Mesenteric fat pad (tissue), 1 donor: Measurements from ENCODE around the gene WDR20. TPM values are rescaled to one million over a fixed set of nuclear protein-coding genes. Genes with fewer than 3 reads are reported as not detected.
"Not testable (repeated sequence)": the region's sequence is repeated elsewhere in the genome, so short reads cannot be mapped to it uniquely, and the experiment has no call there.

Source experiments
- DNase-seq: peaks from one replicate; pipeline ENCODE4 v3.0.0-alpha.2; 2020; ENCODE audit warnings: low spot score
- total RNA-seq: library from RNA; stranded (reverse); fragmentation: NEBNext Ultra II Directional; extraction: Animal tissue kit (Norgen Biotek cat#: 25700); gene quantifications from one replicate; pipeline ENCODE4 v1.2.1, GENCODE V29; 2021
- donor health status: DM: yes; HTN: yes; CAD: no.

The WDR20 gene
- total RNA-seq, 1 donor from 2014 or later: 34.1 TPM

DNA sequence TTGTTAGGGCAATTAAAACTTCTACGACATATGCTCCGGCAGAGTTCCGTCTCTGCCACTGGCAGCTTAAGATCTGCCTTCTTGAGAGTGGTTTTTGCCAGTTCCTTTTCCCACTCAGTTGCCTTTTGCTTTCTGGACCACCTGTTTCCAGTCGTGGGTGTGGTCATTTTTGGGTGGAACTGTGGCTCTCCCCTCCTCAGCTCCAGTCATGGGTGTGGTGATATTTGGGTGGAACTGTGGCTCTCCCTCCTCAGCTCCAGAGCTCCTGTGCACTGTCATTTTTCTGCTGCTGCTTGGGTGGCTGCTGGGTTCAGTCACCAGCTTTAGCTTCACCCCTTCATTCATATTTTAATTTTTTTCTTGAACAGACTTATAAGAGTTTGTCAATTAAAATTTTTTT lies 25.3 kb downstream of the WDR20 start:
- no peak for DNase-seq

DNA sequence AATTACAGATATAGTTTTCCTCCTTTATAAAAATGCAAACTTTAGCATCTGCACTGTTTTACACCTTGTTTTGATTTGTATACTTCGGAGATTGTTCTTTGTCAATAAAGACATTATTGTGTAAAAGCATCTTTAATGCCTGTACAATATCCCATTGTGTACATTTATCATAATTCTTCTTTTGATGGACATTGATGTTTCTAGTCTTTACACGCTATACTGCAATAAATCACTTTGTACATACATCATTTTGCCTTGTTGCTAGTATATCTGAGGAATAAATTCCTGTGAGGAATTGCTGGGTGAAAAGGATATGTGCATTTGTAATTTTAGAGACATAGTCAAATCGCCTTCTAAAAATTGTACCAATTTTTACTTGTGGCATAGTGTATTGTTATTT lies 30.4 kb downstream of the WDR20 start:
- DNase-seq: no peak

GRCh38 chr14:102171173-102172020 lies 31.7 kb downstream of the WDR20 start:
- no peak for DNase-seq

DNA sequence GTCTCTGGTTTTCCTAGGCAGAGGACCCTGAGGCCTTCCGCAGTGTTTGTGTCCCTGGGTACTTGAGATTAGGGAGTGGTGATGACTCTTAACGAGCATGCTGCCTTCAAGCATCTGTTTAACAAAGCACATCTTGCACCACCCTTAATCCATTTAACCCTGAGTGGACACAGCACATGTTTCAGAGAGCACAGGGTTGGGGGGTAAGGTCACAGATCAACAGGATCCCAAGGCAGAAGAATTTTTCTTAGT lies 32.2 kb downstream of the WDR20 start:
- DNase-seq: not testable (repeated sequence)

- DNase-seq: not testable (repeated sequence)
Measured at GRCh38 chr14:102172721-102173120, 33.0 kb downstream of the WDR20 start.

- DNase-seq: no peak
Measured at GRCh38 chr14:102177161-102177560, 37.5 kb downstream of the WDR20 start.

GRCh38 chr14:102178806-102179205 lies 39.1 kb downstream of the WDR20 start:
- no peak for DNase-seq

DNA sequence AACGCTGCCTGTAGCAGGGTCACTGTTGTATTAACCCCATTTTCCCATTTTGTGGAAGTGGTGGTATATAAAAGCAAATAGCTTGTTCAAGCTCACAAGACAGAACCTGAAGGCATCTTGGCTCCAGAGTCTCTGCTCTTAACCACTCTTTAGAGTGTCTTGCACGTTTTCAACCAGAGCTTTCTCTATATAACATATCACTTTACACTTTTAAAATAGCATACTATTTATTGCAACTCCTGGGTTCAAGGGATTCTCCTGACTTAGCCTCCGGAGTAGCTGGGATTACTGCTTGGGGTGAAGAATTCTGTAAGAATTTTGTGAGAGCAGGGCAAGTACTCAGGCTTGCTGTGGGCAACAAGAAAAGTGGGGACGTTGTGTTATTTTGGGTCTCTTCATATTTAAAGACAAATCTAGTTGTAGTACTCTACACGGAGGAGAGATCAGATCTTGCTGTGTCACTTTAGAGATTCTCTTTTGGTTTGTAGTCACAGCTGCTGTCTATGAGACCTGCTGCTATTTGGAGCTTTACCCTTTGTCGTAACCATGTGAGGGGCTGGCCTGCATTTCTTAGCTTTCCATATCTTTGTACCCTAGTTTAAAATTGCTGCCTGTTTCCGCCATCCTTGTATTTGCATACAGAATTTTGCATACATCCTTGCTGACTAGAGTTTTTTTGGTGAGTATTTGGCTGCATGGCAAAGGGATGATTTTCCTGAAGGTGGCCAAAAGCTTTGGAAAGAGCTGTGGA lies 40.7 kb downstream of the WDR20 start:
- no peak for DNase-seq

GRCh38 chr14:102181187-102181586 lies 41.5 kb downstream of the WDR20 start:
- DNase-seq: no peak

DNA sequence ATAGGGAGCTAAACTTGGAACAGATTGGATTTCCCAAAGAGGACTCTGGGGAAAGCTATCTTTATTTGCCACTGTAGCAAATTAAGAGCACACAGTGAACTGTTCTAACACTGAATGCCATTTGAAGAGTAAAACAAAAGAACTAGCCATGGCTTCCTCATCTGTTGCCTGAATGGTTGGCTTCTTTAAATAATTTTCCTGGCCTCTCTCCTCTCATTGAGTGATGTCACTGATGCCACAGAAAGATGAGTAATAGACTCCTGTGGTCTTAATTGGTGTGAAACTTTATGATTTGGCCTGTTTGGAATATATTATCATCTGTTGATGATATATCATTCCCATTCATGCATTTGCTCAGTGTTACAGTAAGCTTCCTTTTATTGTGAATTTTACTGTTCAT lies 42.5 kb downstream of the WDR20 start:
- no peak for DNase-seq

- DNase-seq: no peak
Measured at GRCh38 chr14:102182936-102183619, 43.4 kb downstream of the WDR20 start.

DNA sequence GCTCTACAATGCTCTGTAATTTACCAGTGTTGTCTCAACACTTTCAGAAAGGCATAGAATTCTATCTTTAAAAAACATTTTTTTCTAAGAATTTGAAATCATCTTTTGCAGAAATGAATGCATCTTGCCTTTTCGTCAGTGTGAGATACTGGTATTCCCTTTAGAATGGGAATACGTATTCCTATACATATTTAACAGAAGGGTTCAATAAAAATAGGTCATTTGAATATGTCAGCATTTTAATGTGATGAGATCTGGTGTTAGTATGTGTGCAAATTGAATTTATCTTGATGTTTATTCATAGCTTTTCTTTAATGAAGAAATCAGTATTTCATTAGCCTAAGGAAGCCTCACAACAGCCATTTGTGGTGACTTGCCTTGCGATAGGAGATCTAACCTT lies 44.2 kb downstream of the WDR20 start:
- no peak for DNase-seq

GRCh38 chr14:102184316-102185035 lies 44.8 kb downstream of the WDR20 start:
- no peak for DNase-seq

DNA sequence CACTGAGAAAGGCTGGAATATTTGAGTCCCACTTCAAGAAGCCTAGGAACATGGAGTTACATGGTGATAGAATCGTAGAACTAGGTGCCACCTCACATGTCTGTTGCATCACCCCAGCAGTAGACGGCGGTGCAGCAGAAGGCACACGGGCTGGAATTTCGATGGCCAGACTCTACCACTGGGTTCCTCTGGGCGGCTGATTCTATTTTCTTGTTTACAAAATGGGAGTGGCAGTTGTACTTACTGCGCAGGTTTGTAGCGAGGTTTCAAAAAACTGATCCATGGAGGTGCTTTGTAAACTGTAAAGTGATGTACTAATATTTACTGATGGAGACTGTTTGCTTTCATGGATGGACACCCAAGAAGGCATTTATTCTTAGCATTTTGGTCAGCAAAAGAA lies 45.7 kb downstream of the WDR20 start:
- DNase-seq: no peak

DNA sequence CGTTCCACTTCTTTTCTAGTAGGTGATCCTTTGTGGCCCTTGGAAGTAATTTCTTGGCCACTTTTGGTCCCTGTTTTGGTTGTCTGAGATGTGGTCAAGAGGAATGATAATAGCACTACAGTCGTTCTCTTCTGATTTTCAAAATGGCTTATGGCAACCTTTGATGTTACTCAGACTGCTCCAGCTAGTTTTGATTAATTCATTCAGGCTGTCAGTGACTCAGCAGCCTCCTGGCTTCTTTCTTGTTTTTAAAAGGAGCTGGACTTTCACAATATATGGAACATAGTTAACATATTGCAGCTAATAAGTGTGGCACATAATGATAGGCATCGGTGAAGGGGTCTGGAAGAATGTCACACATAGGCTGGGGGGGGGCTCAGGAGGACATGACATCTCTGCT lies 47.3 kb downstream of the WDR20 start:
- DNase-seq: no peak

GRCh38 chr14:102187568-102188001 lies 47.9 kb downstream of the WDR20 start:
- DNase-seq: no peak

DNA sequence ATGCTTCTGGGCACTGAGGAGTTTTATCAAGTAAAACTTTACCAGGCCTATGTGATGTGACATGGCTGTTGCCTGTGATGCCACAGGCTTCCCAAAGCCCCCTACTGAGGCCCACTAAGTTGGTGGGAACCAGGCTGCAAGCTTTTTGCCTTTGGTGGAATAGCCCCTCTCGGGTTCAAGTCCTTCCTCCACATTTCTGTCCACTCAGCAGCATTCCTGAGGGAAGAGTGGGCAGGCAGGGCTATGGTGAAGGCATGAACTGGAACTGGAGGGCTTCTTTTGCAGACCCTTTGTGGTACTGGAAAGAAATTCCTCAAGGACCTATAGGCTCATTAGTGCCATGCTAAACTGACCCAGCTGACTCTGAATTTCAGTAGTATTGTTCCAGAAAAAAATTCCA lies 48.5 kb downstream of the WDR20 start:
- no peak for DNase-seq

GRCh38 chr14:102189874-102190273 lies 50.2 kb downstream of the WDR20 start:
- DNase-seq: no peak

DNA sequence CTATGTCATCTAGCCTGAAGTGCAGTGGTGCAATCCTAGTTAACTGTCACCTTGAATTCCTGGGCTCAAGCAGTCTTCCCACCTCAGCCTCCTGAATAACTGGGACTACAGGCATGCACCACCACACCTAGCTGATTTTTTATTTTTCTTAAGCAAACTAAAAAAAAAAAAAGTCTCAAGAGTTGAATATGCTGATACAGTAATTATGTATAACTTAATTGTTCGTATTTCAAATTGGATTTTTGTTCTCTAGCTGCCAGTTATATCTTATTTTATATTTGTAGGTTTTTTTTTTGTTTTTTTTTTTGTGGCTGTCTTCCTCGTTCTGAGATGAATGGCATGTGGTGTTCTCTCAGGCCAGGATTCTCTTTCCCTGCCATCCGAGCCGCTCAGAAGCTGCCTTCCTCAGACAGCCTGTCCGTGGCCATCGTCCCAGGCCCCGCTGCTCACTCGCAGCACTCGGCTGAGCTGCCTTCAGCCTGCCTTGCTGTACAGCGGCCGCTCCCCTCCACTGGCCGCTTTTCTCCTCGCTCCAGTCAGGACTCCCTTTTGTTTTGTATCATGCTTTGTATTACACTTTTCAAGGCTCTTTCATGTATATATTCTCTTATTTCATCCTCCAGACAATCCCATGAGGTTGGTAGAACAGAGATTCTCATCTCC lies 53.3 kb downstream of the WDR20 start:
- no peak for DNase-seq

GRCh38 chr14:102194856-102195255 lies 55.2 kb downstream of the WDR20 start:
- DNase-seq: no peak

GRCh38 chr14:102195446-102195845 lies 55.7 kb downstream of the WDR20 start:
- no peak for DNase-seq
